Duodenal mucosa (tissue), 2 donors: ENCODE measurements around the gene RBMS2.

ENCODE experiments used
- H3K27ac ChIP-seq: one replicate; pipeline ENCODE4 v1.7.0; 2013; ENCODE audit warnings: low read depth, low read length
- H3K27me3 ChIP-seq, 2 donors: one replicate each; pipeline ENCODE4 v1.7.0; 2013; ENCODE audit warnings: low read length in 2 of 2, control low read depth in 1 of 2; ENCODE audit not compliant: insufficient read depth in 2 of 2, control insufficient read depth in 1 of 2
- H3K36me3 ChIP-seq, 2 donors: one replicate each; pipeline ENCODE4 v1.7.0; 2013; ENCODE audit warnings: low read length in 2 of 2, control low read depth in 1 of 2; ENCODE audit not compliant: insufficient read depth in 2 of 2, control insufficient read depth in 1 of 2
- H3K4me1 ChIP-seq, 2 donors: one replicate each; pipeline ENCODE4 v1.7.0; 2013; ENCODE audit warnings: low read length in 2 of 2, control low read depth in 1 of 2; ENCODE audit not compliant: insufficient read depth in 2 of 2, control insufficient read depth in 1 of 2
- H3K4me3 ChIP-seq, 2 donors: one replicate each; pipeline ENCODE4 v1.7.0; 2013; ENCODE audit warnings: low read length in 2 of 2, low read depth in 1 of 2
- H3K9ac ChIP-seq, 2 donors: one replicate each; pipeline ENCODE4 v1.7.0; 2013; ENCODE audit warnings: low read length in 2 of 2, low read depth in 1 of 2
- H3K9me3 ChIP-seq, 2 donors: one replicate each; pipeline ENCODE4 v1.7.0; 2013; ENCODE audit warnings: low read length in 2 of 2, control low read depth in 1 of 2; ENCODE audit not compliant: control insufficient read depth in 1 of 2

RBMS2 gene

DNA sequence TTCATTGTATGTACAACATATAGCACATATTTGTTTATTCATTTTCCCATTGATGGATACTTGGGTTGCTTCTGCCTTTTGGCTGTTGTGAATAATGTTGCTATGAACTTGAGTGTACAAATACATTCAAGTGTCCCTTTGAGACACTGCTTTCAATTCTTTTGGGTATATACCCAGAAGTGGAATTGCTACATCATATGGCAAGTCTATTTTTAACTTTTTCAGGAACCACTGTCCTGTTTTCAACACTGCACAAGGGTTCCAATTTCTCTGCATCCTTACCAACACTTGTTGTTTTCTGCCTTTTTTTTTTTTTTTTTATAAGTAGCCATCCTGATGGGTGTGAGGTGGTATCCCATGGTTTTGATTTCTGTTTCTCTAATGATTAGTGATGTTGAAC lies 15.9 kb downstream of the RBMS2 start:
- H3K27ac ChIP-seq: no peak overlapping the region
- no peaks in the 10 kb centered on the region for H3K9me3 ChIP-seq
- no peaks in the 10 kb centered on the region for H3K4me1 ChIP-seq
- H3K9ac ChIP-seq: no peak overlapping the region
- no peak overlapping the region for H3K4me3 ChIP-seq
- H3K36me3 ChIP-seq: no peaks in the 10 kb centered on the region
- H3K27me3 ChIP-seq: no peaks in the 10 kb centered on the region

DNA sequence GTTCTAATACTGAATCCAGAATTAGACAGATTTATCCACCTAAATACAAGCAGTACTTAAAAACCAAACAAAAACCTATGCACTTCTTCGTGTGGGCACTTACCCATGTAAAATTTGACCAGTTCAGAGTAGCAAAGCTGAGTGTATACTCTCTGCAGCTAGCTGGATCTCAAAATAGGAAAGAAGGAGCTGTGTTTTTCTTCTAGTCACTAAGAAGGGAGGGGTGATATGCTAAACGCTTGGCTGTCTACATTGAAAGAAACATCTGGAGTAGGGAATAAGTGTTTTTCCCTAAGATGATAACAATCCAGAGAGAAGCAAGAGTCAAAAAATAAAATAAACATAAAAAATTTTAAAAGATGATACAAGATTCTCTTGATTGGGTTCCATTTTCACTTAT lies 20.0 kb downstream of the RBMS2 start:
- no peaks in the 10 kb centered on the region for H3K9me3 ChIP-seq
- no peak overlapping the region for H3K27ac ChIP-seq
- H3K4me3 ChIP-seq: no peak overlapping the region
- H3K27me3 ChIP-seq: no peaks in the 10 kb centered on the region
- no peaks in the 10 kb centered on the region for H3K36me3 ChIP-seq
- no peaks in the 10 kb centered on the region for H3K4me1 ChIP-seq
- H3K9ac ChIP-seq: no peak overlapping the region

DNA sequence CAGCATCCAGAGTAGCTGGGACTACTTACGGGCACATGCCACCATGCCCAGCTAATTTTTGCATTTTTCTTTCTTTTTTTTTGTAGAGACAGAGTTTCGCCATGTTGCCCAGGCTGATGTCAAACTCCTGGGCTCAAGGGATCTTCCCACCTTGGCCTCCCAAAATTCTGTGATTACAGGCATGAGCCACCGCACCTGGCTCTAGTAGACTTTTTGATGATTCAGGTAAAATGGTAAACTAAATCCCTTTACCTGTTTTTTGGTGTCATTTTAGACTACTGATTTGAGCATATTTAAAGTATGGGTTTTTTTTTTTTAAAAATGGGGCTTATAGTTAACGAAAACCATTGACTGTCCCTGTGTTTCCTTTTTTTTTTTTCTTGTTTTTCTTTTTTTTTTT lies 20.5 kb downstream of the RBMS2 start:
- no peaks in the 10 kb centered on the region for H3K4me1 ChIP-seq
- H3K9me3 ChIP-seq: no peaks in the 10 kb centered on the region

DNA sequence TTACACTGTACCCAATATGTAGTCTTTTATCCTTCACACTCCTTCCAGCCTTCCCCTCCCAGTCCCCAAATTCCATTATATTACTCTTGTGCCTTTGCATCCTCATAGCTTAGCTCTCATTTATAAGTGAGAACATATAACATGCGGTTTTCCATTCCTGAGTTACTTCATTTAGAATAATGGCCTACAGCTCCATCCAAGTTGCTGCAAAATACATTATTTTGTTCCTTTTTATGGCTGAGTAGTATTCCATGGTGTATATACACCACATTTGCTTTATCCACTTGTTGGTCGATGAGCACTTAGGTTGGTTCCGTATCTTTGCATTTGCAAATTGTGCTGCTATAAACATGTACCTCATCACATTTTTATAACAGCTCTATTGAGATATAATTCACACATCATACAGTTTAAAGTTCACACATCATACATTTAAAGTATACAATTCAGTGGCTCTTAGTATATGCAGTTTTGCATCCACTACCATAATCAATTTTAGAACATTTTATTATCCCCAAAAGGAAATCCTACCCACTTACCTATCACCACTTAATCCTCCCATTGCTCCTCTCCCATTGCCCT lies 23.5 kb downstream of the RBMS2 start:
- Histone ChIP-seq H3K27me3 (no peaks in the 10 kb centered on the region), H3K36me3 (no peaks in the 10 kb centered on the region), H3K4me3 (no peak overlapping the region), H3K4me1 (no peaks in the 10 kb centered on the region), H3K9me3 (no peaks in the 10 kb centered on the region), H3K27ac (no peak overlapping the region), H3K9ac (no peak overlapping the region)

More for the DNA sequence above, 20.5 kb downstream of the RBMS2 start:
- Histone ChIP-seq H3K27me3 (no peaks in the 10 kb centered on the region), H3K36me3 (no peaks in the 10 kb centered on the region), H3K27ac (no peak overlapping the region), H3K4me3 (no peak overlapping the region), H3K9ac (no peak overlapping the region)

DNA sequence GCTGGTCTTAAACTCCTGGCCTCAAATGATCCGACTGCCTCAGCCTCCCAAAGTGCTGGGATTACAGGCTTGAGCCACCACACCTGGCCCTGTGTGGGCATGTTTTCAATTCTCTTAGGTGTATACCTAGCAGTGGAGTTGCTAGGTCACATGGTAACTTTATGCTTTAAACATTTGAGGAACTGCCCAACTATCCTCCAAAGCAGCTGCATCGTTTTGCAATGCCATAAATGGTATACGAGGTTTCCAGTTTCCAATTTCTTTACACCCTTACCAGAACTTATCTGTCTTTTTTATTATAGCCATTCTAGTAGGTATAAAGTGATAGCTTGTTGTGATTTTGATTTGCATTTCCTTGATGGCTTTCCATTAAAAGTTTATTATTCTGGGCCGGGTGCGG lies 25.1 kb downstream of the RBMS2 start:
- Histone ChIP-seq H3K36me3 (no peaks in the 10 kb centered on the region), H3K4me3 (no peak overlapping the region), H3K27ac (no peak overlapping the region), H3K27me3 (no peaks in the 10 kb centered on the region), H3K4me1 (no peaks in the 10 kb centered on the region), H3K9me3 (no peaks in the 10 kb centered on the region), H3K9ac (no peak overlapping the region)

DNA sequence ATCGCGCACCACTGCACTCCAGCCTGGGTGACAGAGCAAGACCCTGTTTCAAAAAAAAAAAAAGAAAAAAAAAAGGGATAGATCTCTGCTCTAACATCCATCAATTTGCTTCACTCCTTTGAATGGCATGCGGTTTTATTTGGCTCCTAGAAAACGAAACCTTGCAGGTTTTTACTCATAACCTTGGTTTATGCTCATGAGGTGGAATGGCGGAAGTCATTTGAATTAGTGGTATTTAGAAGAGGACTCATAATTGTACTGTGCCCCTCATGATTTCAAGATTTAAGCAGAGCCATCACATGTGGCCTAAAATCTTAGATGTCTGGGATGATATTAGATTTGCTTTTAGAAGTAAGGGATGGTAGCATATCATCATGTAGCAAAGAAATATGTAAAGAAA lies 29.4 kb downstream of the RBMS2 start:
- no peak overlapping the region for H3K27ac ChIP-seq
- H3K9me3 ChIP-seq: no peaks in the 10 kb centered on the region
- H3K4me1 ChIP-seq: no peaks in the 10 kb centered on the region
- H3K27me3 ChIP-seq: no peaks in the 10 kb centered on the region
- H3K4me3 ChIP-seq: no peak overlapping the region
- H3K9ac ChIP-seq: no peak overlapping the region
- H3K36me3 ChIP-seq: no peaks in the 10 kb centered on the region

DNA sequence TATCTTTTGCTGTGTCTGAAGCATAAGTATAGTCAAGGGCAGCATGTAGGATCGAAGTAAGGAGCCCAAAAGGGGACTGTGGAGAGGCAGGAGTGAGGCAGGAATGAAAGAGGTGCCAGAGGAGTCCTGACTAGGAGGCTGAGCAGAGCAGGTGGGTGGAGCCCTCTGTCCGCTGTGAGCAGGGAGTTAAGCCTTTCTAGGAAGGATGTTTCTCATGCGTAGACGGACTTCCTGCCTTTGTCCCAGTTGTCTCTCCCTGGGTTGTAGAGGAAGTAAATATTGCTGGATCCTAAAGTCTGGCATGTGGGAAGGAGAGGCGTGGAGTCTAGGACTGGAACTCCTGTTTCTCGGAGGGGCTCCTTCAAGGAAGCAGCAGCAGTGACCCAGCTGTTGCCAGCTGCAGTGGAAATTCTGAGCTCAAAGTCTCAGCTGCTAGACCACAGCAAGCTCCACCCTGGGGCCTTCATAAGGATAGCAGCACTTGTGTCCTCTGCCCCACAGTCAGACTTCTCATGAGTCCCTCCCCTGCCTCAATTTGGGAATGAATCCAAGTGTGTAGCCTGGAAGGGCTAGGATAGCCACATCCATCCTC lies 44.0 kb downstream of the RBMS2 start:
- Histone ChIP-seq H3K27ac (peak overlapping the region; percentile 63), H3K27me3 (no peaks in the 10 kb centered on the region), H3K9ac (peak overlapping the region; percentile 24 to 48), H3K9me3 (no peaks in the 10 kb centered on the region), H3K4me3 (peak overlapping the region; percentile 27 to 37), H3K4me1 (peaks cover 17 to 23% of the 10 kb centered on the region in 2 donors), H3K36me3 (peaks cover 0 to 4% of the 10 kb centered on the region in 2 donors)

DNA sequence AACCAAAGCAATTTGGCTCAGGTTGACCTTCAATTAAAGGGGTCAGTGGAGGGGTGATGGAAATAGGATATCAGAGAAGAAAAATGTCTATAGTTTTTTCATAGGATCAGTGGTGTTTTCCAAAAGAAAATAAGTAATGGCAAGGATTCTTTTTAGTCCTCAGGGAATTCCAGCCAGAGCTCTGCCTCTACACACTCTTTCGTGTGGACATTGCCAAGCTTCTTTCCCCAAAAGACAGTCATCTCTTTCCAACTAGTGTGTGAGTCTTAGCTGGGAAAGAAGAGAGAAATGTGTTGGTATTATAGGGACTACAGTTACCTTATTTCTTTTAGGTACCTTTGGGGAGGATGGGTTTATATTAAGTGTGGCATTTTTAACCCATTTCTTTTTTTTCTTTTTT lies 46.5 kb downstream of the RBMS2 start:
- H3K9ac ChIP-seq: no peak overlapping the region
- no peak overlapping the region for H3K27ac ChIP-seq
- no peaks in the 10 kb centered on the region for H3K27me3 ChIP-seq
- H3K36me3 ChIP-seq: no peaks in the 10 kb centered on the region
- no peak overlapping the region for H3K4me3 ChIP-seq
- peaks cover 17 to 28% of the 10 kb centered on the region in 2 donors for H3K4me1 ChIP-seq
- H3K9me3 ChIP-seq: no peaks in the 10 kb centered on the region

DNA sequence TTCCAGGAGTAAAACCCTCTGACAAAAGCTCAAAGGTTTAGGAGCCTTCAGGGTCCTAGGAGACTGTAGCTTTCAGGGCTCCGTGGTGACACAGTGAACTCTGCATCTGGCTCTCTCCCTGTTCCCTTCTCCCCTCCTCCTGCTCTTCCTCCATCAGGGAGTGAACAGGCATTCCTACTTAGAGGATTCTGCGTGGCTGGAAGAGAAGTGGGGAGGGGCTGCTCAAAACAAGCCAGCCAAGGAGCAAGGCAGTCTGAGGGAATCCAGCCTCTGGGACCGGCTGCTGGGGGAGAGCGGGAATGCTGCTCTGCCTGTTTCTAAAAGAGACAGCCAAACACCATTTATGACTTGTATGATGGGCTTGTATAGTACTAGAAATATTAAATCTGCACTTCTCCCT lies 49.5 kb downstream of the RBMS2 start:
- Histone ChIP-seq H3K4me3 (no peak overlapping the region), H3K27me3 (no peaks in the 10 kb centered on the region), H3K9ac (no peak overlapping the region), H3K4me1 (peaks cover 8 to 19% of the 10 kb centered on the region in 2 donors), H3K36me3 (no peaks in the 10 kb centered on the region), H3K9me3 (no peaks in the 10 kb centered on the region), H3K27ac (no peak overlapping the region)

DNA sequence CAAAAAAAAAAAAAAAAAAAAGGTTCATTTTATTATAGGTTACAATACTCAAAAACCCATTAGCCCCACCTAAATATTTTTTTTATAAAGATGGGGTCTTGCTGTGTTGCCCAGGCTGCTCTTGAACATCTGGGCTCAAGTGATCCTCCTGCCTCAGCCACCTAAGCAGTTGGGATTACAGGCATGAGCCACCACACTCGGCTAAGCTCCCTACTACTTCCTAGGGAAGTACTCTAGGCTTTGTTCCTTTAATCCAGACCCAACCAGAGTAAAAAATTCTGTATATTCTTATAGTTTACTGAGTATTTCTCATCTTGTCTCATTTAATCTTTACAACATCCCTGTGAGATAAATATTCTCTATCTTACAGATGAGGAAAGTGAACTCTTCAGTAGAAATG lies 50.7 kb downstream of the RBMS2 start:
- no peaks in the 10 kb centered on the region for H3K36me3 ChIP-seq

More for the DNA sequence above, 50.7 kb downstream of the RBMS2 start:
- Histone ChIP-seq H3K9ac (no peak overlapping the region), H3K4me3 (no peak overlapping the region), H3K9me3 (no peaks in the 10 kb centered on the region), H3K4me1 (peaks cover 4 to 15% of the 10 kb centered on the region in 2 donors), H3K27me3 (no peaks in the 10 kb centered on the region), H3K27ac (no peak overlapping the region)
